AG20443 (cell line): ENCODE data around the gene TMEM18.
A peak's percentile ranks its signal among the peaks of the same experiment; 100 is the strongest.

Source experiments
- DNase-seq: peaks from one replicate; pipeline ENCODE4 v3.0.0; 2012; ENCODE audit warnings: low spot score, mixed read lengths

TMEM18 gene

DNA sequence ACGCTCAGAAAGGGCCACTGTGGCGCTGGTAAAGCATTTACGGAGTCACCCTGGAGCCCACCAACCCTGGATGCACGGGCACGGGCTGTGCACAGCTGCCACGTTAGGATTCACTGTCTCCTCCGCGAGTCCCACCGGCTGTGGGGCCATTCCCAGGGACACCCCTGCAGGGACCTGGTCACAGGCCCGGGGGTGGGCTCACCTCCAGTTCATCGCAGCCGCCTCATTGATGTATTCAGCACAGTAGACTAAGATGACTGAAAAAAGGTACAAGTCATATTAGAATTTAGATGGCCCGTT lies 4.7 kb downstream of the TMEM18 start:
- no peak for DNase-seq

GRCh38 chr2:671787-672605 lies 5.2 kb downstream of the TMEM18 start:
- no peak for DNase-seq

DNA sequence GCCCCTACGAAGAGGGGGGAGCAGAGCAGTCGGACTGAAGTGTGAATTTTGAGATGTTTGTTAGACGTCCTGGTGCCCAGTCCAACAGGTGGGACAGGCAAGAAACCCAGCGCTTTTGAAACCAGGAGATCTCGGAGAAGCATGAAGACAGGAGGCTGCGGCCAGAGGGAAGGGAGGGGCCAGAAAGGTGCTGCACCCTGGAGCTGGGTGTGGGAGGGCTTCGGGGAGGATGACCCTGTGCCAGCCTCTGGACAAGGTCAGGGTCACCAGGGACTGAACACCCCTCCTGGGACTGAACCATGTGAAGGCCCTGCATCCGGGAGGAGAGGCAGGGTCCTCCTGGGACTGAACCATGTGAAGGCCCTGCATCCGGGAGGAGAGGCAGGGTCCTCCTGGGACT lies 6.1 kb downstream of the TMEM18 start:
- DNase-seq: no peak

DNA sequence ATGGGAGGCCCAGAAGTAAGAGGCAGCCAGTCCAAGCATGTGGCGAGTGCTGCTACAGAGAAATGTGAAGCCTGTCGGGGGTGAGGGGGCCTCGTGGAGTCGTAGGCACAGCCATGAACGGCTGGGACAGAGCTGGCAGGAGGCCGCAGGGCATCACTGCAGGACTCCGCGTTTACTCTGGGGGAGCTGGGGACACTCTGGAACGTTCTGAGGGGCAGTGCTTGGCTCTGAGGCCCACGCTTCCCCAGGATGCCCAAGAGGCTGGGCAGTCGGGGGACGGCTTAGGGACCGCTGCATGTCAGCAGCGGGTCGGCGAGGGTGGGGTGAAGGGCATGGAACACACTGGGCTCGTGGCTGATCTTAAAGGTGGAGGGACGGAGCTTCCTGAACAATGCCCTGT lies 6.6 kb downstream of the TMEM18 start:
- DNase-seq: no peak

GRCh38 chr2:669323-669722 lies 7.9 kb downstream of the TMEM18 start:
- no peak for DNase-seq

GRCh38 chr2:668000-668398 lies 9.2 kb downstream of the TMEM18 start:
- DNase-seq: no peak

GRCh38 chr2:667332-667999 lies 9.7 kb downstream of the TMEM18 start:
- DNase-seq: peak; percentile 73

- DNase-seq: no peak
These were observed 10.8 kb downstream of the TMEM18 start for GRCh38 chr2:666441-666840.

- no peak for DNase-seq
These were observed 11.7 kb downstream of the TMEM18 start for GRCh38 chr2:665340-666073.

DNA sequence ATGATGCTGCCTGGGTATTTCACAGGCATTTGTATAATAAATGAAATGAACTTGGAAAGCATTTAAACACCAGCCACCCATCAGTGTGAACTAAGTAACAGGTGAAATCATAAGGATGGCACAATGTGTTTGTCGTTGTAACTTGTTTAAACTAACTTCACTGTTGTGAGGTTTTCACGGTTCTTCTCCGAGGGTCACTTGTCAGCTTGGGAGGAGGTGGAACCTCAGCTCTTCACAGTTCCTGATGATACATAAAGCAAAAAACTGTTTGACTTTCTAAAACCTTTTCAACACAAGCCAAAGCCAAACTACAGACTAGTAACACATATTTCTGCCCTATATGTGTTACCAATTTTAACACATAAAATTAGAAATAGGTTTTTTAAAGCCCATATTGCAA lies 13.1 kb downstream of the TMEM18 start:
- no peak for DNase-seq

DNA sequence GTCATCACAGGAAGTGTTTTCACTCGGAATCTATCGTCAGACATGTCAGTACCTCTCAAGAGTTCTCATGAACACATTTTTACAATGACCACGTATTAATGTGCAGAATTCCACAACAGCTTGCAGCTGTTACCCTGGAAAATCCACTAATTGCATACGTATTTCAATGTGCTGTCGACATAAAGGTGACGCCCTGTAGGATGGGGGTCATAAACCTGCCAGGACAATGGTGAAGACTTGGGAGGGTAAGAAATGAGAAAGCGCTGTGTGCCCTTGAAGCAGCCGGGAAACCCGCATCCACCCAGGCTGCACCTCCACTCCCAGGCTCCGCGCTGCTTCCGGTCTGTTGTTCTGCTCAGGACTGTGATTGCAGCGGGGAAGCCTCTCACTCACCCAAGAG lies 14.0 kb downstream of the TMEM18 start:
- DNase-seq: no peak

GRCh38 chr2:661360-661635 lies 15.9 kb downstream of the TMEM18 start:
- no peak for DNase-seq

DNA sequence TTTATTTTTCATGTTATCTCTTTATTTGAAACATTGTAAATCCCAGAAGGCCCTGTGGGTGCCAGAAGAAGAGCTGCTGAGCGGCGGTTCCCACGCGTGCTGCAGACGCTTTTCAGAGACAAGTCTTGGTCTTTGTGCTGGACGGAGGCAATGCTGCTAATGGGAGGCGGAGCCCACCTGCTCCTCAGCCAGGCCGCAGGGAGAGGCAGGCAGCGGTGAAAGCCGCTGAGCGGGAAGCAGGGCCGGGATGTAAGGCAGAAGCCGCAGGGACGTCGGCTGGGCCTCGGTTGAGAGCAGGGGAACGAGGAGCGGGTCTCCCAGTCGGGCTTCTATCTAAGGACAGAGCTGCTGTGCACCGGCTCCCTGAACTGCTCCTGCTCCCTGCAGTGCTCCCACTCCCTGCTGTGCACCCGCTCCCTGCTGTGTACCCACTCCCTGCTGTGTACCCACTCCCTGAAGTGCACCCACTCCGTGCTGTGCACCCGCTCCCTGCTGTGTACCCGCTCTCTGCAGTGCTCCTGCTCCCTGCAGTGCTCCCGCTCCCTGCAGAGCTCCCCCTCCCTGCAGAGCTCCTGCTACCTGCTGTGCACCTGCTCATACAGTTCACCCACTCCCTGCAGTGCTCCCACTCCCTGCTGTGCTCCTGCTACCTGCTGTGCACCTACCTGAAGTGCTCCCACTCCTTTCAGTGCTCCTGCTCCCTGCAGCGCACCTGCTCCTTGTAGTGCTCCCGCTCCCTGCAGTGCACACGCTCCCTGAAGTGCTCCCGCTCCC lies 16.4 kb downstream of the TMEM18 start:
- no peak for DNase-seq

DNA sequence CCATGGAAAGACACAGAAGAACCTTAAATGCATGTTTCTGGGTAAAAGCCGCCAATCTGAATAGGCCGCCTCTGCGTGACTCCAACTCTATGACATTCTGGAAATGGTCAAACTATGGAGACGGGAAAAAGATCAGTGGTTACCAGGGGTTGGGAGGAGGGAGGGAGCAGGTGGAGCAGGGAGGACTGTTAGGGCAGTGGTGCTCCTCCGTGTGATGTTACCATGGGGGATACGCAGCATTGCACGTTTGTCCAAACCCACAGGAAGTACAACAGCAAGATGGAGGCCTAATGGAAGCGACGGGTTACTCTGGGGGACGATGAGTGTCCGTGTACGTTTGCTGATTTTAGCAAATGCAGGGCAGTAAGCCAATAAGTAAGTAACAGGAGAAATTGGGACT lies 17.2 kb downstream of the TMEM18 start:
- DNase-seq: no peak

- no peak for DNase-seq
These were observed 18.8 kb downstream of the TMEM18 start for GRCh38 chr2:658426-658825.

DNA sequence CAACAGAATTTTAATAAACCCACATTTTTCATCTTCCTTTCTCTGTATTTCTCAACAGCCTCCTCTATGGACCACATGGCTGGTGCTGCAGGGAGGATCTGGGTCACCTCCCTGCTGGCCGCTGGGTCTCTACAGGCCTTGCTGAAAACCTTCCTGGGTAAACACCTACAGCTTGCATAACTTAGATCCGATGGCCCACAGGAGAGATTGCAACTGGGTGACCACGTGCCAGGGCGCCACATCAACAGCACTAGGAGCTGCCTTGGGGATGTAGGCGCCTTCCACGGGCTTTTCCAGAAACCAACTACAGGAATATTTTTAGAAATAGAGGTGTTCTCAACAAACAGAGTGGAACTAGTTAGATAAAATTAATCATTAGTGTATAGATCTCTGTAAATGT lies 19.4 kb downstream of the TMEM18 start:
- DNase-seq: no peak

- DNase-seq: no peak
These were observed 20.5 kb downstream of the TMEM18 start for GRCh38 chr2:656676-657075.

DNA sequence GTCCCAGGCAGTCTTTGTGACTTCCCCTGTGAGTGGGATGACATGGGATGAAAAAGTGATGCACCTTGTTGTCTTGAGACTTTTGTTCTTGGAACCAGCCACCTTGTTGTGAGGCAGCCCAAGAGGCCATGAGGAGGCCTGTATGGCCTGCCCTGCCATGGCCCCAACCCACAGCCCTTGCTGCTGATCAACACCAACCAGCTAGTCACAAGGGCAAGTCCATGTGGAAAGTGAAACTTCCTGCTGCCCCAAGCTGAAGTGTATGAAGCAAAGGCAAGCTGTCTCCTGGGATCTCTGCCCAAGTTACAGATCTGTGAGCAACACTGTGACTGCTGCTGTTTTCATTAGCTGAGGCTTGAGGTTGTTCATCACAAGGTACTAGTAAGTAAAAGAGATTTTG lies 21.6 kb downstream of the TMEM18 start:
- peak; percentile 30 for DNase-seq

DNA sequence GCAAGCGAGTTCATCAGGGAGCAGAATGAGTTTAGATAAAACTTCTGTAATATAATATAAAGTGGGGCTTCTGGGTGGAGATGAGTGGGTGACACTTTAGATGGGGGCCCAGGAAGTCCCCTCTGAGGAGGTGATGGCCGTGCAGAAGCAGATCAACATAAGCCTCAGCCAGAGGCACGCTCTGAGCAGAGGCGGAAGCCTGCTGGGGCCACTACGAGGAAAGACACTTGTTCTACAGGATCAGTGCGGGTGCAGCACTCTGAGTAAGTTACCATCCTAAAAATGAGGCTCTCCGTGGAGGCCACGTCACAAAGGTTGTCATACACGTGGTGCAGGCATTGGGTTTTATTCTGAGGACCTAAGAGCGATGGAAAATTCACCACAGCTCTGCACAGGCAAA lies 22.3 kb downstream of the TMEM18 start:
- no peak for DNase-seq

DNA sequence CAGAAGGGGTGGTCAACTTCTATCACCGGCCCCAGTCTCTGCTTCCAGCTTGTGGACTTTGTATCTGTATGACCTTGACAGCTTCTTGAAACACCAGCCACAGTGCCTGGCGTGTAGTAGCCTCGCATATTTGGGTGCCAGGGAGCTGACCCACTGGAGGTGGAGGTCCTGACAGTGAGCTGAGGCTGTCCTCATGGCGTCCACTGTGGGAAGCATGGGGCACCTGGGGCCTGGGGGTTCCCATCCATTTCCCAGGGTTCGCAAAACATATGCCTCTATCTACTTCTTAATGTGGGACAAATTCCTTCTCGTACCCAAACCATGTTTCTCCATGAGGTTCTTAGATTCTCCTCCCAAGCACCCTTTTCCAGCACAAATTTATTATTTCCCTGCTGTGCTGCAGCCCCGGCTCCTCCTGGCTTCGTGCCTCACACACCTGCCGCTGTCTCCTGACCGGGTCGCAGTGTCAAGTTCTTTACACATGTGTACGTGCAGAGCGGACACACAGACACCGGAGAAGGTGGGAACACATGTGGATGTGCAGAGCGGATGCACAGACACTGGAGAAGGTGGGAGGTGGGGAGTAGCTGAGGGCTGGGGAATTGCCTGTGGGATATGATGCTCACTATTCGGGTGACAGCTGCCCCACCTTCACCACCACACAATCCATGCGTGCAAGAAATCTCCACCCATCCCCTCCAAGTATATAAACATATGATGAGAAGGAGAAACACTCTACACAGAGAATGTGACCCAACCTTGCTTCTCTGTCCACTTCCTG lies 23.4 kb downstream of the TMEM18 start:
- no peak for DNase-seq

DNA sequence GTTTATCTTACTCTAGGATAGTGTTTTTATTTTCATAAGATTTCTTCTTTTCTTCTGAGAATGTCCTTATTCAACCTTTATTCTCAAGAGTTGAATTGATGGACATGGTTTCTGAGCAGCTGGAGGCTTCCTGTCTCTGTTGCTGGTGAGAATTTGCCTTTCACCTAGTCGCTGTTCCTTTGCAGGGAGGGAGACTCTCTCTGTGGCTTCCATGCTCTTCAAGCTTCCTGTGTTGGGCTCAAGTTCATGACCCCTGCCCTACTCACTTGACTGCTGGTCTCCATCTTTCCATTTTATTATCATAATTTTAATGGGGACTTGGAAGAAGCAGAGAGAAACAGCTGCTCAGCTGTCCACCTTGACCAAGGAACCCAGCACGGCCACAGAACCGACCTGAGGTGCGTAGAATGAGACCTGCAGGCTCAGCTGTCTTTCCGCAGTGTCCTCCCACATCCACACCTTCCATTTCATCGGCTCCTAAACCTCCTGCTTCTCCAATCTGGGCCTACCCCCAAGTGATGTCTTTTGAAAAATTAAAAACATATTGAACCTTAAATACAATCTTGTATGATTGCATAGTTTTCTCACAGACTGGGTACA lies 24.2 kb downstream of the TMEM18 start:
- no peak for DNase-seq

- DNase-seq: no peak
These were observed 25.2 kb downstream of the TMEM18 start for GRCh38 chr2:651951-652373.
